HCT116 (cell line): ENCODE measurements around the gene GALNT2. TPM values are rescaled to one million over a fixed set of nuclear protein-coding genes. Genes with fewer than 3 reads are reported as not detected.

Experiments used
- ATAC-seq: fragments of 200-7000 bp; cut with Tn5 transposase; 2 replicates; pipeline ENCODE4 v1.9.1; 2020; ENCODE audit warnings: mild to moderate bottlenecking, moderate library complexity
- BruUV-seq: library from RNA; stranded (reverse); fragments of 400-500 nt; replicated peaks from 2 replicates; lab custom pipeline; 2021; lab: Mats Ljungman, UMichigan
- CTCF ChIA-PET: fragments of 300-600 bp; sonication (Branson Sonifier 250); formaldehyde crosslinking; loops from one replicate; lab custom pipeline; 2021; ENCODE audit warnings: antibody characterized with exemption; lab: Charles Lee
- POLR2A ChIA-PET: fragments of 300-600, 350-600 bp; sonication (Branson Sonifier 250); formaldehyde crosslinking; loops from one replicate; lab custom pipeline; 2021; ENCODE audit warnings: antibody characterized with exemption; lab: Charles Lee
- RAD21 ChIA-PET, 2 experiments: fragments of 300-600 bp; sonication (Branson Sonifier 250); formaldehyde crosslinking; loops; one replicate each; lab custom pipeline; 2023; ENCODE audit warnings: low total read pairs in 2 of 2; ENCODE audit not compliant: uncharacterized antibody in 2 of 2, unreplicated experiment in 2 of 2, low non-redundant PET in 1 of 2; lab: Charles Lee
- DNase-seq: peaks from one replicate; pipeline ENCODE4 v3.0.0-alpha.2; 2010; ENCODE audit warnings: low read depth, low spot score
- H2AFZ ChIP-seq: fragments of 200-600 bp; shearing (Covaris generic), sonication (generic); 2 replicates; pipeline ENCODE4 v1.6.1; 2017; ENCODE audit warnings: low read depth, mixed run types, mixed read lengths, antibody characterized with exemption, low read length; ENCODE audit not compliant: poor library complexity, severe bottlenecking
- H3K27ac ChIP-seq: 2 replicates; pipeline ENCODE4 v1.5.1; 2012; ENCODE audit warnings: low read depth, low read length
- H3K27me3 ChIP-seq: fragments of 200-600 bp; sonication (generic); 2 replicates; pipeline ENCODE4 v1.6.1; 2016; ENCODE audit warnings: mixed run types, low read length, mixed read lengths; ENCODE audit not compliant: insufficient read depth
- H3K36me3 ChIP-seq, 2 experiments: fragments of 200-500 bp in 1 of 2; fragments of 200-600 bp in 1 of 2; sonication (Bioruptor generic) in 1 of 2; sonication (generic) in 1 of 2; 2 replicates each; pipeline versions ENCODE4 v1.5.1 to v1.6.1; 2014 to 2016; ENCODE audit warnings: low read length in 2 of 2, inconsistent platforms in 1 of 2, mixed read lengths in 1 of 2, mixed run types in 1 of 2; ENCODE audit not compliant: insufficient read depth in 2 of 2, control insufficient read depth in 1 of 2
- H3K4me1 ChIP-seq, 2 experiments: fragments of 200-600 bp in 1 of 2; sonication (generic) in 1 of 2; 2 replicates each; pipeline versions ENCODE4 v1.5.1 to v1.6.1; 2012 to 2017; ENCODE audit warnings: low read length in 2 of 2, inconsistent platforms in 1 of 2, mild to moderate bottlenecking in 1 of 2, mixed read lengths in 1 of 2, mixed run types in 1 of 2, moderate library complexity in 1 of 2; ENCODE audit not compliant: insufficient read depth in 2 of 2, control insufficient read depth in 1 of 2
- H3K4me2 ChIP-seq: fragments of 200-600 bp; sonication (generic); 2 replicates; pipeline ENCODE4 v1.6.1; 2017; ENCODE audit warnings: mixed run types, low read length, mixed read lengths
- H3K4me3 ChIP-seq, 2 experiments: fragments of 200-600 bp in 1 of 2; sonication (generic) in 1 of 2; replicated peaks in 1 of 2; 2 replicates each; pipeline ENCODE4 v1.5.1; 2011 to 2016; ENCODE audit warnings: low read length in 2 of 2, control low read depth in 1 of 2, low read depth in 1 of 2, mild to moderate bottlenecking in 1 of 2, mixed read lengths in 1 of 2, mixed run types in 1 of 2
- H3K79me2 ChIP-seq: fragments of 200-600 bp; sonication (generic); 2 replicates; pipeline ENCODE4 v1.6.1; 2017; ENCODE audit warnings: mild to moderate bottlenecking, mixed run types, low read length, moderate library complexity, mixed read lengths; ENCODE audit not compliant: insufficient read depth
- H3K9ac ChIP-seq: fragments of 200-600 bp; sonication (generic); 2 replicates; pipeline ENCODE4 v1.6.1; 2016; ENCODE audit warnings: low read length, mixed read lengths
- H3K9me2 ChIP-seq: fragments of 200-600 bp; sonication (generic), shearing (Covaris generic); 2 replicates; pipeline ENCODE4 v1.6.1; 2017; ENCODE audit warnings: mixed run types, mild to moderate bottlenecking, moderate library complexity; ENCODE audit not compliant: insufficient read depth
- H3K9me3 ChIP-seq, 2 experiments: fragments of 200-500 bp in 1 of 2; fragments of 200-600 bp in 1 of 2; sonication (Bioruptor generic) in 1 of 2; sonication (generic) in 1 of 2; 2 replicates each; pipeline ENCODE4 v1.6.1; 2014 to 2017; ENCODE audit warnings: low read length in 2 of 2, mixed read lengths in 2 of 2, inconsistent platforms in 1 of 2, low read depth in 1 of 2, mild to moderate bottlenecking in 1 of 2, mixed run types in 1 of 2, moderate library complexity in 1 of 2; ENCODE audit not compliant: control insufficient read depth in 1 of 2, insufficient read depth in 1 of 2
- H4K20me1 ChIP-seq: fragments of 200-600 bp; sonication (generic), shearing (Covaris generic); 2 replicates; pipeline ENCODE4 v1.6.1; 2017; ENCODE audit warnings: mixed run types, mild to moderate bottlenecking, moderate library complexity; ENCODE audit not compliant: insufficient read depth
- CBX3 ChIP-seq: IDR thresholded peaks from 2 replicates; pipeline ENCODE4 v1.6.1; 2012; ENCODE audit warnings: low read depth
- CEBPB ChIP-seq: IDR thresholded peaks from 2 replicates; pipeline ENCODE4 v1.6.1; 2012; ENCODE audit warnings: low read depth
- CTCF ChIP-seq, 3 experiments: fragments of 200-600 bp in 1 of 3; sonication (generic) in 1 of 3; IDR thresholded peaks in 2 of 3; conservative IDR thresholded peaks in 1 of 3; 2 replicates each; pipeline ENCODE4 v1.5.1; 2012 to 2017; ENCODE audit warnings: low read depth in 2 of 3, low read length in 2 of 3, antibody characterized with exemption in 1 of 3, borderline replicate concordance in 1 of 3, control low read depth in 1 of 3, mild to moderate bottlenecking in 1 of 3, mixed read lengths in 1 of 3, mixed run types in 1 of 3, moderate library complexity in 1 of 3; ENCODE audit not compliant: insufficient read depth in 1 of 3
- EZH2 ChIP-seq: fragments of 200-600 bp; sonication (generic); IDR thresholded peaks from 2 replicates; pipeline ENCODE4 v1.6.1; 2017; ENCODE audit warnings: antibody characterized with exemption, mixed run types
- EZH2phosphoT487 ChIP-seq: fragments of 200-600 bp; IDR thresholded peaks from 2 replicates; pipeline ENCODE4 v1.6.1; 2018; ENCODE audit warnings: antibody characterized with exemption, borderline replicate concordance
- JUND ChIP-seq: IDR thresholded peaks from 2 replicates; pipeline ENCODE4 v1.6.1; 2012
- POLR2A ChIP-seq: IDR thresholded peaks from 2 replicates; pipeline ENCODE4 v1.7.0; 2011; ENCODE audit warnings: borderline replicate concordance; ENCODE audit not compliant: insufficient read depth, insufficient read length; ENCODE audit errors: extremely low read depth
- RAD21 ChIP-seq: IDR thresholded peaks from 2 replicates; pipeline ENCODE4 v1.6.1; 2012; ENCODE audit warnings: low read depth, mild to moderate bottlenecking
- REST ChIP-seq: IDR thresholded peaks from 2 replicates; pipeline ENCODE4 v1.6.1; 2012; ENCODE audit warnings: low read depth
- SP1 ChIP-seq: IDR thresholded peaks from 2 replicates; pipeline ENCODE4 v1.6.1; 2012; ENCODE audit warnings: low read depth
- SRF ChIP-seq: IDR thresholded peaks from 2 replicates; pipeline ENCODE4 v1.6.1; 2012; ENCODE audit warnings: low read depth
- TCF7L2 ChIP-seq: IDR thresholded peaks from 2 replicates; pipeline ENCODE4 v1.7.0; 2011; ENCODE audit warnings: borderline replicate concordance, inconsistent platforms; ENCODE audit not compliant: insufficient read depth, insufficient read length; ENCODE audit errors: extremely low read depth
- YY1 ChIP-seq: IDR thresholded peaks from 2 replicates; pipeline ENCODE4 v1.6.1; 2011; ENCODE audit warnings: low read length, low read depth, moderate library complexity, mild to moderate bottlenecking; ENCODE audit not compliant: insufficient replicate concordance; ENCODE audit errors: extremely low read depth
- ZFX ChIP-seq: fragments of 450-650 bp; IDR thresholded peaks from 2 replicates; pipeline ENCODE4 v1.6.1; 2017
- intact Hi-C: fragments of 100-400 bp; cut with micrococcal nuclease; formaldehyde crosslinking; loops from 2 replicates; pipeline ENCODE4 v1.10.0; 2022
- total RNA-seq: library from RNA; stranded (reverse); gene quantifications from one replicate; pipeline ENCODE4 v1.2.1, GENCODE V29; 2021; ENCODE audit not compliant: unreplicated experiment

Gene GALNT2
- total RNA-seq, 1 experiment from 2014 or later = 40.8 TPM

GRCh38 chr1:230242326-230242725, 175.3 kb downstream of the GALNT2 start:
- intact Hi-C loops = no loop called here
- TF ChIP-seq CEBPB = no peak
- TF ChIP-seq TCF7L2 = no peak
- TF ChIP-seq, all 23 proteins: peak for 0
- ChIA-PET POLR2A (no interaction called here), CTCF (no interaction called here), RAD21 (no interaction called here)
- Histone ChIP-seq H2AFZ (no peak overlapping the region), H3K27ac (no peak overlapping the region), H3K9me3 (no peaks in the 10 kb centered on the region), H3K36me3 (no peaks in the 10 kb centered on the region), H3K27me3 (no peaks in the 10 kb centered on the region), H4K20me1 (no peaks in the 10 kb centered on the region), H3K4me2 (no peak overlapping the region), H3K9me2 (no peaks in the 10 kb centered on the region), H3K79me2 (no peaks in the 10 kb centered on the region), H3K9ac (no peak overlapping the region), H3K4me1 (no peaks in the 10 kb centered on the region), H3K4me3 (no peak overlapping the region)
- DNase-seq (no peak), ATAC-seq (no peak)
- no TSS peak for BruUV-seq

- Histone ChIP-seq H3K9ac (no peak overlapping the region), H2AFZ (no peak overlapping the region), H3K4me1 (no peaks in the 10 kb centered on the region), H3K9me2 (no peaks in the 10 kb centered on the region), H3K4me2 (no peak overlapping the region), H3K27me3 (no peaks in the 10 kb centered on the region), H3K36me3 (no peaks in the 10 kb centered on the region), H3K4me3 (no peak overlapping the region), H3K27ac (no peak overlapping the region), H3K79me2 (no peaks in the 10 kb centered on the region), H3K9me3 (no peaks in the 10 kb centered on the region), H4K20me1 (no peaks in the 10 kb centered on the region)
- ATAC-seq (no peak), DNase-seq (no peak)
- ChIA-PET POLR2A (no interaction called here), RAD21 (no interaction called here), CTCF (no interaction called here)
- no TSS peak for BruUV-seq
- intact Hi-C loops = no loop called here
- TF ChIP-seq RAD21 (no peak), SP1 (no peak), REST (no peak), YY1 (no peak), CEBPB (no peak), JUND (no peak), POLR2A (no peak), EZH2phosphoT487 (no peak), CBX3 (no peak), ZFX (no peak), SRF (no peak), CTCF (IDR thresholded peaks at IDR 0.05 in 2 of 3, conservative IDR thresholded peaks at IDR 0.05 in 1 of 3; ENCODE audit: borderline replicate concordance in 1 of 3, insufficient read depth in 1 of 3, low read depth in 2 of 3, low read length in 2 of 3) (no peak), EZH2 (no peak)
Measured at GRCh38 chr1:230243146-230243545, 176.1 kb downstream of the GALNT2 start.
